Upper lobe of right lung (tissue), 1 donor: ENCODE measurements around the gene HS6ST3. TPM values are rescaled to one million over a fixed set of nuclear protein-coding genes. Genes with fewer than 3 reads are reported as not detected.
"Not testable (repeated sequence)": the region's sequence is repeated elsewhere in the genome, so short reads cannot be mapped to it uniquely, and the experiment has no call there.

Experiments
- ATAC-seq: fragments of 200-7000 bp; cut with Tn5 transposase; one replicate; pipeline ENCODE4 v1.9.1; 2020; ENCODE audit warnings: mild to moderate bottlenecking, moderate library complexity
- DNase-seq: peaks from one replicate; pipeline ENCODE4 v3.0.0-alpha.2; 2020
- H3K27ac ChIP-seq: fragments of 200-600 bp; one replicate; pipeline ENCODE4 v1.8.0; 2022
- H3K27me3 ChIP-seq: fragments of 200-600 bp; one replicate; pipeline ENCODE4 v1.8.0; 2022; ENCODE audit warnings: mild to moderate bottlenecking
- H3K36me3 ChIP-seq: fragments of 200-600 bp; one replicate; pipeline ENCODE4 v1.8.0; 2022
- H3K4me1 ChIP-seq: fragments of 200-600 bp; one replicate; pipeline ENCODE4 v1.8.0; 2022
- H3K4me3 ChIP-seq: fragments of 200-600 bp; one replicate; pipeline ENCODE4 v1.8.0; 2022; ENCODE audit warnings: mild to moderate bottlenecking
- H3K9me3 ChIP-seq: fragments of 200-600 bp; one replicate; pipeline ENCODE4 v1.8.0; 2022
- intact Hi-C: fragments of 100-400 bp; cut with DNase I; formaldehyde crosslinking; loops from one replicate; pipeline ENCODE4 v1.11.0; 2022
- total RNA-seq: library from RNA; stranded (reverse); fragmentation: NEBNext Ultra II Directional; extraction: Animal tissue kit (Norgen Biotek cat#: 25700); gene quantifications from one replicate; pipeline ENCODE4 v1.2.1, GENCODE V29; 2021
- TF ChIP-seq, protein P1 (sequence below): fragments of 200-600 bp; IDR thresholded peaks from one replicate; pipeline ENCODE4 v1.8.0; 2022; ENCODE audit warnings: antibody characterized with exemption
- donor health status: DM: no; HTN: yes; CAD: no; lungs with severe emphysema.

Gene HS6ST3
- total RNA-seq, 1 donor from 2014 or later = not detected

DNA sequence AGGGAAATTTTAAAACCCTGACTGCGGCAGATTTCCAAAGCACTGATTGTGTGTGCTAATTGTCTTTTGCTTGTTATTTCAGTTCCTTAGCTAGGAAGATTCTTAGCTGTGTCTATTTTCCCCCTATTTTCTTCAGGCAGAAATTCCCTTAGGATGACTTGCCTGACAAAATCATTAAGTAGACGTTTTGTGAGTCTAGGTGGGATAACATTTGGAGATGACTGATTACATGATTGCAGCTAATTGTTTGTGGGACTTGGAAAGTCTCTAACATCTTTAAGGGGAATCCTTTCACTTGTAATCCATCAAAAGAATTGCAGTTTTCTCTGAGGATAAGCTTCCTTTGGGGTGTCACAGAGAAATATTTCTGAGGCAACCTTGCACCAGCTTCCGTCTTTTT, 676.4 kb downstream of the HS6ST3 start:
- Histone ChIP-seq H3K36me3 (no peaks in the 10 kb centered on the region), H3K27ac (no peak overlapping the region), H3K4me1 (no peaks in the 10 kb centered on the region), H3K9me3 (no peaks in the 10 kb centered on the region), H3K27me3 (no peaks in the 10 kb centered on the region), H3K4me3 (no peak overlapping the region)
- DNase-seq = no peak
- intact Hi-C loops = no loop called here
- ATAC-seq = no peak
- TF ChIP-seq, protein P1, sequence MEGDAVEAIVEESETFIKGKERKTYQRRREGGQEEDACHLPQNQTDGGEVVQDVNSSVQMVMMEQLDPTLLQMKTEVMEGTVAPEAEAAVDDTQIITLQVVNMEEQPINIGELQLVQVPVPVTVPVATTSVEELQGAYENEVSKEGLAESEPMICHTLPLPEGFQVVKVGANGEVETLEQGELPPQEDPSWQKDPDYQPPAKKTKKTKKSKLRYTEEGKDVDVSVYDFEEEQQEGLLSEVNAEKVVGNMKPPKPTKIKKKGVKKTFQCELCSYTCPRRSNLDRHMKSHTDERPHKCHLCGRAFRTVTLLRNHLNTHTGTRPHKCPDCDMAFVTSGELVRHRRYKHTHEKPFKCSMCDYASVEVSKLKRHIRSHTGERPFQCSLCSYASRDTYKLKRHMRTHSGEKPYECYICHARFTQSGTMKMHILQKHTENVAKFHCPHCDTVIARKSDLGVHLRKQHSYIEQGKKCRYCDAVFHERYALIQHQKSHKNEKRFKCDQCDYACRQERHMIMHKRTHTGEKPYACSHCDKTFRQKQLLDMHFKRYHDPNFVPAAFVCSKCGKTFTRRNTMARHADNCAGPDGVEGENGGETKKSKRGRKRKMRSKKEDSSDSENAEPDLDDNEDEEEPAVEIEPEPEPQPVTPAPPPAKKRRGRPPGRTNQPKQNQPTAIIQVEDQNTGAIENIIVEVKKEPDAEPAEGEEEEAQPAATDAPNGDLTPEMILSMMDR = no peak

DNA sequence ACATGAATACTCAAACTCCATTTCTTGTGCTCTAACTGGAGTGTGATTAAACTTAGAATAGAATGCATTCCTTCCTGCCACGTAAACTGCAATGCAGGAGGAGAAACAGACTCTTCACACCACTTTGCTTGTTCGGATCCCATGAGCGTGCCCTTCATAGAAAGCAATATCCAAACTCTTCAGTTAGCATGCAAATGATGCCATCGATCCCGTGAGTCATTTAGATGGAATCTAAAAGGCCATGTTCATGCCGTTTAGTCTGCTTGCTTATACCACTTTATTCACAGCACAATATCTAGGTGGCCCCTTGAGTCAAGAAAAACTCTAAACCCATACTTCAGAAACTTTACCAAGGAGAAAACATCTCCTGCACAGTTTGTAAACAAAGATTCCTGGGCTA, 678.6 kb downstream of the HS6ST3 start:
- DNase-seq (no peak), ATAC-seq (no peak)
- Histone ChIP-seq H3K4me1 (no peaks in the 10 kb centered on the region), H3K36me3 (no peaks in the 10 kb centered on the region), H3K27ac (no peak overlapping the region), H3K9me3 (no peaks in the 10 kb centered on the region), H3K4me3 (no peak overlapping the region), H3K27me3 (no peaks in the 10 kb centered on the region)
- TF ChIP-seq, protein P1 = no peak
- intact Hi-C loops = no loop called here

DNA sequence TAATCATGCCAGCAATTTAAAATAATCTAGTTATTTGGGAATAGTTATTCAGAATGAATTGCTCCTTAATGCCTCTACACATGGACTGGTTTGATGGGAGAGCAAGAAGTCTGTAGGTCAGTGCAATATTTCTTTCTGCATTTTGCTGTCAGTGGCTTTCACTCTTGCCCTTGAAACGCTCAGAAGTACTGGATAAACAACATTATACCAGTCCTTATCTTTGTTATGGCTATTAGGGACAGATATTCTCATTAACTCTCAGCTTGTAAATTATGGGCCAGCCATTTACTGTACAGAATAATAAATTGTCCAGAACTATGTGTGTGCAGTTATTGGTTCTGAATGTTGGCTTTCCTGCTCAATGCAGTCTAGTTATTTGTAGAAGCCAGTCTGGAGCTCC, 680.0 kb downstream of the HS6ST3 start:
- Histone ChIP-seq H3K27me3 (no peaks in the 10 kb centered on the region), H3K9me3 (no peaks in the 10 kb centered on the region), H3K4me3 (no peak overlapping the region), H3K27ac (no peak overlapping the region), H3K36me3 (no peaks in the 10 kb centered on the region), H3K4me1 (no peaks in the 10 kb centered on the region)
- ATAC-seq (no peak), DNase-seq (no peak)
- intact Hi-C loops = no loop called here
- TF ChIP-seq, protein P1 = no peak

GRCh38 chr13:96771486-96772367, 681.8 kb downstream of the HS6ST3 start:
- no peaks in the 10 kb centered on the region for H3K36me3 ChIP-seq
- no peak overlapping the region for H3K27ac ChIP-seq
- no peaks in the 10 kb centered on the region for H3K4me1 ChIP-seq
- TF ChIP-seq, protein P1 = no peak
- H3K4me3 ChIP-seq = no peak overlapping the region
- intact Hi-C loops = no loop called here
- H3K27me3 ChIP-seq = no peaks in the 10 kb centered on the region
- H3K9me3 ChIP-seq = no peaks in the 10 kb centered on the region
- DNase-seq (no peak), ATAC-seq (no peak)

GRCh38 chr13:96772426-96772825, 682.5 kb downstream of the HS6ST3 start:
- no peaks in the 10 kb centered on the region for H3K4me1 ChIP-seq
- H3K27me3 ChIP-seq = no peaks in the 10 kb centered on the region
- no peak overlapping the region for H3K27ac ChIP-seq
- peaks cover 2% of the 10 kb centered on the region for H3K9me3 ChIP-seq
- DNase-seq (no peak), ATAC-seq (no peak)
- TF ChIP-seq, protein P1 = no peak
- no peak overlapping the region for H3K4me3 ChIP-seq
- H3K36me3 ChIP-seq = no peaks in the 10 kb centered on the region
- intact Hi-C loops = no loop called here

GRCh38 chr13:96778302-96778701, 688.4 kb downstream of the HS6ST3 start:
- ATAC-seq = not testable (repeated sequence)

More at GRCh38 chr13:96778302-96778701, 688.4 kb downstream of the HS6ST3 start:
- H3K27ac ChIP-seq, DNase-seq, H3K4me3 ChIP-seq, H3K36me3 ChIP-seq, intact Hi-C loops, H3K27me3 ChIP-seq, H3K4me1 ChIP-seq, H3K9me3 ChIP-seq: not testable (repeated sequence)
